Endodermal cell (in vitro differentiated cells): ENCODE results near the gene TXNIP. TPM values are rescaled to one million over a fixed set of nuclear protein-coding genes. Genes with fewer than 3 reads are reported as not detected.

Experiments used
- DNase-seq: peaks from one replicate; pipeline ENCODE4 v3.0.0-alpha.2; 2017
- H3K27ac ChIP-seq: 2 replicates; pipeline ENCODE4 v1.5.1; 2013; ENCODE audit warnings: mild to moderate bottlenecking, low read depth, low read length, moderate library complexity
- H3K27me3 ChIP-seq: 2 replicates; pipeline ENCODE4 v1.6.1; 2013; ENCODE audit warnings: mild to moderate bottlenecking, low read length, moderate library complexity; ENCODE audit not compliant: insufficient read depth, control insufficient read depth, poor library complexity, severe bottlenecking
- H3K36me3 ChIP-seq: 2 replicates; pipeline ENCODE4 v1.7.0; 2013; ENCODE audit warnings: mild to moderate bottlenecking, low read length, moderate library complexity; ENCODE audit not compliant: control insufficient read depth, insufficient read depth
- H3K4me1 ChIP-seq: one replicate; pipeline ENCODE4 v1.7.0; 2013; ENCODE audit warnings: low read length; ENCODE audit not compliant: control insufficient read depth, insufficient read depth
- H3K4me3 ChIP-seq: 2 replicates; pipeline ENCODE4 v1.5.1; 2013; ENCODE audit warnings: mild to moderate bottlenecking, low read length, moderate library complexity
- H3K9ac ChIP-seq: 2 replicates; pipeline ENCODE4 v1.6.1; 2013; ENCODE audit warnings: mild to moderate bottlenecking, low read length, moderate library complexity; ENCODE audit not compliant: poor library complexity, severe bottlenecking; ENCODE audit errors: extremely low read depth
- H3K9me3 ChIP-seq: 2 replicates; pipeline ENCODE4 v1.6.1; 2013; ENCODE audit warnings: mild to moderate bottlenecking, low read length, moderate library complexity; ENCODE audit not compliant: control insufficient read depth
- H3K27ac Mint-ChIP-seq: 2 replicates; pipeline ENCODE4 v1.8.0; 2020; ENCODE audit warnings: mixed read lengths
- H3K27me3 Mint-ChIP-seq: 2 replicates; pipeline ENCODE4 v1.8.0; 2021; ENCODE audit warnings: mild to moderate bottlenecking, mixed read lengths; ENCODE audit not compliant: insufficient read depth
- H3K36me3 Mint-ChIP-seq: 2 replicates; pipeline ENCODE4 v1.8.0; 2020; ENCODE audit warnings: low read depth, mixed read lengths
- H3K4me1 Mint-ChIP-seq: 2 replicates; pipeline ENCODE4 v1.8.0; 2020; ENCODE audit warnings: mixed read lengths
- H3K4me3 Mint-ChIP-seq: 2 replicates; pipeline ENCODE4 v1.8.0; 2020; ENCODE audit warnings: mild to moderate bottlenecking, moderate library complexity, mixed read lengths
- H3K9me3 Mint-ChIP-seq: 2 replicates; pipeline ENCODE4 v1.8.0; 2020; ENCODE audit warnings: mild to moderate bottlenecking, mixed read lengths
- CTCF ChIP-seq: fragments of 200-600 bp; sonication (generic); conservative IDR thresholded peaks from 2 replicates; pipeline ENCODE4 v1.5.0; 2021; ENCODE audit warnings: antibody characterized with exemption, mild to moderate bottlenecking
- WGBS, 2 experiments: methylation state at CpG; one replicate each; pipeline versions ENCODE4 v1.1.5 to v1.1.7; 2013; ENCODE audit warnings: missing lambda C conversion rate in 2 of 2, mixed read lengths in 1 of 2; ENCODE audit not compliant: insufficient coverage in 1 of 2, insufficient read length in 1 of 2; 5-methylcytosine and 5-hydroxymethylcytosine counted together
- total RNA-seq, 2 donors: library from RNA; stranded (reverse); fragmentation: NEBNext Ultra II Directional in 1 of 2; extraction: Animal tissue kit (Norgen Biotek cat#: 25700) in 1 of 2; gene quantifications; 2 replicates in 1 of 2; 3 replicates in 1 of 2; pipeline ENCODE4 v1.2.1, GENCODE V29; 2021

TXNIP gene
- total RNA-seq, 2 donors from 2014 or later, result 9.9 to 12.2 TPM

- Mint-ChIP-seq H3K9me3 (no peaks in the 10 kb centered on the region), H3K27ac (no peak overlapping the region), H3K36me3 (peaks cover 28% of the 10 kb centered on the region), H3K4me3 (no peak overlapping the region), H3K27me3 (no peaks in the 10 kb centered on the region), H3K4me1 (peaks cover 38% of the 10 kb centered on the region)
- H3K27ac ChIP-seq, result no peak overlapping the region
- H3K4me3 ChIP-seq, result no peak overlapping the region
- H3K9ac ChIP-seq, result no peak overlapping the region
- no peaks in the 10 kb centered on the region for H3K27me3 ChIP-seq
- H3K4me1 ChIP-seq, result no peaks in the 10 kb centered on the region
- TF ChIP-seq CTCF, result no peak
- H3K36me3 ChIP-seq, result peaks cover 6% of the 10 kb centered on the region
- 84 to 96% methylated on average over 4 to 5 of the region's 5 CpGs for WGBS, 2 experiments
- no peaks in the 10 kb centered on the region for H3K9me3 ChIP-seq
- no peak for DNase-seq
These were observed 3.3 kb downstream of the TXNIP start for GRCh38 chr1:145992958-145993617.

GRCh38 chr1:145992502-145992936, 3.9 kb downstream of the TXNIP start:
- Mint-ChIP-seq H3K36me3 (peaks cover 28% of the 10 kb centered on the region), H3K4me1 (peaks cover 34% of the 10 kb centered on the region), H3K27ac (no peak overlapping the region), H3K27me3 (no peaks in the 10 kb centered on the region), H3K9me3 (no peaks in the 10 kb centered on the region), H3K4me3 (no peak overlapping the region)
- Histone ChIP-seq H3K9ac (no peak overlapping the region), H3K36me3 (peaks cover 6% of the 10 kb centered on the region), H3K9me3 (no peaks in the 10 kb centered on the region), H3K27ac (no peak overlapping the region), H3K4me1 (no peaks in the 10 kb centered on the region), H3K4me3 (no peak overlapping the region), H3K27me3 (no peaks in the 10 kb centered on the region)
- 100% methylated on average over 1 of the region's 1 CpG; no CpG with 5 or more reads in 1 of the 2 experiments for WGBS, 2 experiments
- no peak for TF ChIP-seq CTCF
- no peak for DNase-seq

- Histone ChIP-seq H3K9me3 (no peaks in the 10 kb centered on the region), H3K9ac (no peak overlapping the region), H3K4me1 (no peaks in the 10 kb centered on the region), H3K36me3 (peaks cover 6% of the 10 kb centered on the region), H3K27ac (no peak overlapping the region), H3K27me3 (no peaks in the 10 kb centered on the region), H3K4me3 (no peak overlapping the region)
- H3K4me1 Mint-ChIP-seq, result peaks cover 27% of the 10 kb centered on the region
- DNase-seq, result no peak
- H3K9me3 Mint-ChIP-seq, result no peaks in the 10 kb centered on the region
- no peak overlapping the region for H3K27ac Mint-ChIP-seq
- no peaks in the 10 kb centered on the region for H3K27me3 Mint-ChIP-seq
- H3K36me3 Mint-ChIP-seq, result peaks cover 28% of the 10 kb centered on the region
- 90 to 91% methylated on average over 2 to 9 of the region's 10 CpGs for WGBS, 2 experiments
- no peak overlapping the region for H3K4me3 Mint-ChIP-seq
- no peak for TF ChIP-seq CTCF
These were observed 4.5 kb downstream of the TXNIP start for GRCh38 chr1:145991735-145992412.
